GM12801 (cell line): Measurements from ENCODE around the gene TOMM40.

Experiments
- CTCF ChIP-seq: IDR thresholded peaks from one replicate; pipeline ENCODE4 v1.5.1; 2011; ENCODE audit warnings: control low read depth; ENCODE audit not compliant: insufficient read length; ENCODE audit errors: extremely low read depth

The TOMM40 gene

GRCh38 chr19:44875666-44876451, 15.2 kb upstream of the TOMM40 start:
- TF ChIP-seq CTCF = no peak

GRCh38 chr19:44876930-44877535, 14.0 kb upstream of the TOMM40 start:
- TF ChIP-seq CTCF = no peak

GRCh38 chr19:44878120-44878865, 12.8 kb upstream of the TOMM40 start:
- TF ChIP-seq CTCF = no peak

- no peak for TF ChIP-seq CTCF
These were observed 11.6 kb upstream of the TOMM40 start for GRCh38 chr19:44879309-44880065.

- TF ChIP-seq CTCF = no peak
These were observed 9.0 kb upstream of the TOMM40 start for GRCh38 chr19:44882063-44882462.

- TF ChIP-seq CTCF = no peak
These were observed 7.1 kb upstream of the TOMM40 start for GRCh38 chr19:44883922-44884321.

GRCh38 chr19:44884566-44884965, 6.5 kb upstream of the TOMM40 start:
- TF ChIP-seq CTCF = no peak
